ENCODE results near the gene ASS1. TPM values are rescaled to one million over a fixed set of nuclear protein-coding genes. Genes with fewer than 3 reads are reported as not detected.

Gene ASS1
- total RNA-seq, 1 experiment from 2014 or later, result 255 TPM

GRCh38 chr9:130499804-130500263 lies 55.1 kb downstream of the ASS1 start:
- Histone ChIP-seq H3K4me1 (replicated peaks; ENCODE audit: insufficient read depth) (peaks cover 24% of the 10 kb centered on the region), H3K4me3 (no peak overlapping the region), H3K9me2 (ENCODE audit: insufficient read depth) (no peaks in the 10 kb centered on the region), H3K9me3 (ENCODE audit: insufficient read depth, low read depth) (no peaks in the 10 kb centered on the region), H3K36me3 (ENCODE audit: low read depth) (no peaks in the 10 kb centered on the region), H3F3A (ENCODE audit: insufficient read depth, low read depth) (peaks cover 22% of the 10 kb centered on the region; the same call in 1 of the 2 replicates), H3K27me3 (ENCODE audit: insufficient read depth, low read depth) (no peaks in the 10 kb centered on the region), H4K20me1 (ENCODE audit: insufficient read depth) (no peaks in the 10 kb centered on the region), H3K4me2 (peak overlapping the region; percentile 30), H2AFZ (no peak overlapping the region), H3K27ac (no peak overlapping the region), H3K79me2 (ENCODE audit: low read depth) (no peaks in the 10 kb centered on the region)
- no TSS peak for BruUV-seq (replicated peaks)
- POLR2A ChIA-PET (ENCODE audit: unreplicated experiment), result interaction anchor here (0.5 to 0.9 kb wide), 7 partner anchors 76 to 512 kb away, joined by 3 to 19 read pairs (median 5); partner anchors contain the start of gene FUBP3
- CTCF ChIA-PET, result interaction anchor here (0.5 to 1.5 kb wide), 3 partner anchors 42 to 362 kb away, joined by 3 to 15 read pairs (median 3); no protein-coding TSS in a partner anchor
- intact Hi-C loops (cut with micrococcal nuclease; ENCODE audit: unreplicated experiment), result loop anchor here (1.0 kb wide), 1 partner anchor 78 kb away; no protein-coding TSS in a partner anchor
- DNase-seq, result peak; percentile 87 to 95
- TF ChIP-seq CTCF (conservative IDR thresholded peaks at IDR 0.05) (no peak), EZH2 (IDR thresholded peaks at IDR 0.05; ENCODE audit: low read depth) (no peak)

GRCh38 chr9:130500340-130501180 lies 55.8 kb downstream of the ASS1 start:
- intact Hi-C loops (cut with micrococcal nuclease; ENCODE audit: unreplicated experiment), result no loop called here
- H3K27me3 ChIP-seq (ENCODE audit: insufficient read depth, low read depth), result no peaks in the 10 kb centered on the region
- H3F3A ChIP-seq (ENCODE audit: insufficient read depth, low read depth), result peaks cover 22% of the 10 kb centered on the region; the same call in 1 of the 2 replicates
- H4K20me1 ChIP-seq (ENCODE audit: insufficient read depth), result no peaks in the 10 kb centered on the region
- no peak overlapping the region for H2AFZ ChIP-seq
- no peaks in the 10 kb centered on the region for H3K9me3 ChIP-seq (ENCODE audit: insufficient read depth, low read depth)
- no peak for DNase-seq
- H3K4me1 ChIP-seq (replicated peaks; ENCODE audit: insufficient read depth), result peaks cover 24% of the 10 kb centered on the region
- POLR2A ChIA-PET (ENCODE audit: unreplicated experiment), result interaction anchor here (0.5 to 0.9 kb wide), 2 partner anchors 75 to 280 kb away, joined by 4 to 10 read pairs; no protein-coding TSS in a partner anchor
- H3K79me2 ChIP-seq (ENCODE audit: low read depth), result no peaks in the 10 kb centered on the region
- H3K9me2 ChIP-seq (ENCODE audit: insufficient read depth), result no peaks in the 10 kb centered on the region
- peak overlapping the region; percentile 26; the same call in 1 of the 2 replicates for H3K4me2 ChIP-seq
- TF ChIP-seq CTCF (conservative IDR thresholded peaks at IDR 0.05) (no peak), EZH2 (IDR thresholded peaks at IDR 0.05; ENCODE audit: low read depth) (no peak)
- CTCF ChIA-PET, result interaction anchor here (0.5 to 1.5 kb wide), 5 partner anchors 35 to 361 kb away, joined by 3 to 15 read pairs (median 3); no protein-coding TSS in a partner anchor
- no peak overlapping the region for H3K4me3 ChIP-seq
- BruUV-seq (replicated peaks), result no TSS peak
- no peaks in the 10 kb centered on the region for H3K36me3 ChIP-seq (ENCODE audit: low read depth)
- no peak overlapping the region for H3K27ac ChIP-seq

- Histone ChIP-seq H2AFZ (no peak overlapping the region), H3K9me2 (ENCODE audit: insufficient read depth) (no peaks in the 10 kb centered on the region), H3K4me3 (no peak overlapping the region), H4K20me1 (ENCODE audit: insufficient read depth) (no peaks in the 10 kb centered on the region), H3K27me3 (ENCODE audit: insufficient read depth, low read depth) (no peaks in the 10 kb centered on the region), H3K79me2 (ENCODE audit: low read depth) (no peaks in the 10 kb centered on the region), H3K4me1 (replicated peaks; ENCODE audit: insufficient read depth) (peaks cover 24% of the 10 kb centered on the region), H3K4me2 (no peak overlapping the region), H3F3A (ENCODE audit: insufficient read depth, low read depth) (peaks cover 22% of the 10 kb centered on the region; the same call in 1 of the 2 replicates), H3K36me3 (ENCODE audit: low read depth) (no peaks in the 10 kb centered on the region), H3K9me3 (ENCODE audit: insufficient read depth, low read depth) (no peaks in the 10 kb centered on the region), H3K27ac (no peak overlapping the region)
- BruUV-seq (replicated peaks), result no TSS peak
- no peak for DNase-seq
- TF ChIP-seq CTCF (conservative IDR thresholded peaks at IDR 0.05), result no peak
- no peak for TF ChIP-seq EZH2 (IDR thresholded peaks at IDR 0.05; ENCODE audit: low read depth)
- POLR2A ChIA-PET (ENCODE audit: unreplicated experiment), result interaction anchor here (0.6 kb wide), 1 partner anchor 75 kb away, joined by 5 read pairs; no protein-coding TSS in a partner anchor
- CTCF ChIA-PET, result no interaction called here
- intact Hi-C loops (cut with micrococcal nuclease; ENCODE audit: unreplicated experiment), result no loop called here
These were observed 56.9 kb downstream of the ASS1 start for GRCh38 chr9:130501639-130502038.

All from PC-9 (cell line).